IPS DF 6.9 (cell line): ENCODE results near the gene RPA3.

Experiments used
- DNase-seq: peaks from one replicate; pipeline ENCODE4 v3.0.0-alpha.2; 2013; ENCODE audit warnings: low read depth, low spot score
- H3K27ac ChIP-seq: one replicate; pipeline ENCODE4 v1.5.1; 2013; ENCODE audit warnings: low read length, control low read depth
- H3K27me3 ChIP-seq: 2 replicates; pipeline ENCODE4 v1.6.1; 2013; ENCODE audit warnings: mild to moderate bottlenecking, low read length; ENCODE audit not compliant: control insufficient read depth, insufficient read depth
- H3K36me3 ChIP-seq: 2 replicates; pipeline ENCODE4 v1.6.1; 2013; ENCODE audit warnings: low read length; ENCODE audit not compliant: control insufficient read depth, insufficient read depth
- H3K4me1 ChIP-seq: 2 replicates; pipeline ENCODE4 v1.6.1; 2013; ENCODE audit warnings: low read length; ENCODE audit not compliant: control insufficient read depth, insufficient read depth
- H3K4me3 ChIP-seq: 2 replicates; pipeline ENCODE4 v1.5.1; 2013; ENCODE audit warnings: mild to moderate bottlenecking, low read length
- H3K9me3 ChIP-seq: 2 replicates; pipeline ENCODE4 v1.6.1; 2013; ENCODE audit warnings: low read length, inconsistent platforms; ENCODE audit not compliant: control insufficient read depth, insufficient read depth
- WGBS: extraction: QIAGEN DNeasy Blood & Tissue Kit; methylation state at CpG from one replicate; pipeline ENCODE4 v1.1.7; 2013; ENCODE audit warnings: mixed read lengths, missing lambda C conversion rate; ENCODE audit not compliant: insufficient read length, insufficient coverage; 5-methylcytosine and 5-hydroxymethylcytosine counted together

Gene RPA3

GRCh38 chr7:7732621-7733281, 14.3 kb upstream of the RPA3 start:
- H3K4me3 ChIP-seq: no peak overlapping the region
- H3K36me3 ChIP-seq: no peaks in the 10 kb centered on the region
- no peaks in the 10 kb centered on the region for H3K27me3 ChIP-seq
- H3K9me3 ChIP-seq: no peaks in the 10 kb centered on the region
- no peak for DNase-seq
- H3K27ac ChIP-seq: no peak overlapping the region
- H3K4me1 ChIP-seq: no peaks in the 10 kb centered on the region
- no CpG with 5 or more reads among the region's 4 CpGs for WGBS

DNA sequence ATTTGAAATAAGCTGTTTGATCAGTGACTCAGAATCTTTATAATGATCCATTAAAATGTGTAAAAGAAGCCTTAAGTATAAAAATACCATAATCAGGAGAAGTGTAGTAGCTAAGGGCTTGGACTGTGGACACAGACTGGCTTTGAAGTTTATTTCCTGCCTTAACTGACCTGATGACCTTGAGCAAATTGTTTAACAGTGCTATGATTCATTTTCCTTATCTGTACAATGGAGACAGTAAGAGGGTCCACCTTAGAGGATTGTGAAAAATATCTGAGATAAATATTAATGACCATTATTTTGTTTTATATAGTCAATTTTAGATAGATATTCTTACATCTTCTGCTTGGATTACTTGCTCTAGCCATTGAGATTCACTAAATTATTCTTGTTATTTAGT, 13.3 kb upstream of the RPA3 start:
- Histone ChIP-seq H3K27me3 (no peaks in the 10 kb centered on the region), H3K27ac (no peak overlapping the region), H3K4me3 (no peak overlapping the region), H3K9me3 (no peaks in the 10 kb centered on the region), H3K4me1 (no peaks in the 10 kb centered on the region), H3K36me3 (no peaks in the 10 kb centered on the region)
- DNase-seq: no peak

DNA sequence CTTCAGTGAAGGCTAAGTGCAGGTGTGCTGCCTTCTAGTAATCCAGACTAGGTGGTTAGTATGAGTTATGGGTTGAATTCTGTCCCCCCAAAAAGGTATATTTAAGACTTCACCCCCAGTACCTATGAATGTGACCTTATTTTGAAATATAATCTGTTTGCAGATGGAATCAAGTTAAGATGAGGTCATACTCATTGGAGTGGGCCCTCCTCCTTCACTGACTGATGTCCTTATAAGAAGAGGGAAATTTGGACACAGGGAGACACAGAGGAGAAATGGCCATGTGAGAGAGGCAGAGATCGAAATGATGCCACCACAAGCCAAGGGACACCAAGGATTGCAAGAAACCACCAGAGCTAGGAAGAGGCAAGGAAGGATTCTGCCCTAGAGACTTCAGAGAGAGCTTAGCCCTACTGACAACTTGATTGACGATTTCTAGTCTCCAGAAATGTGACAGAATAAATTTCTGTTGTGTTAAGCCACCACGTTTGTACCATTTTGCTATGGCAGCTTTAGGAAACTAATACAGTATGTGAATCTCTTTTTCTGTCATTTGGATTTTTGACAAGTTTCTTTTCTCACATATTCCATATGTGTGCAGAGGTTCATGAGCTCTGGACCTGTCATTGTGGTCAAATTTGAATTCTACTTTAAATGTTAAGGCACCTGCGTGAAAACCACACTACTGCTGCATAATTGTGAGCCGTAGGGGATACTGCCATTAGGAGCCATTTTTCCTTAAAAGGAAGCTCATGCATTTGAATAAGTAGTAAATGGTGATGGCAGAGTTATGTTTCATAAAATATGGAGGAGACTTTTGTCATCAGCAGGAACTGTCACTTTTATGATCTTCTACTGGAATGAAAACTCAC, 2.6 kb upstream of the RPA3 start:
- no peaks in the 10 kb centered on the region for H3K27me3 ChIP-seq
- DNase-seq: no peak
- no CpG with 5 or more reads among the region's 5 CpGs for WGBS
- H3K4me1 ChIP-seq: no peaks in the 10 kb centered on the region
- no peak overlapping the region for H3K27ac ChIP-seq
- no peaks in the 10 kb centered on the region for H3K36me3 ChIP-seq
- no peaks in the 10 kb centered on the region for H3K9me3 ChIP-seq
- no peak overlapping the region for H3K4me3 ChIP-seq

DNA sequence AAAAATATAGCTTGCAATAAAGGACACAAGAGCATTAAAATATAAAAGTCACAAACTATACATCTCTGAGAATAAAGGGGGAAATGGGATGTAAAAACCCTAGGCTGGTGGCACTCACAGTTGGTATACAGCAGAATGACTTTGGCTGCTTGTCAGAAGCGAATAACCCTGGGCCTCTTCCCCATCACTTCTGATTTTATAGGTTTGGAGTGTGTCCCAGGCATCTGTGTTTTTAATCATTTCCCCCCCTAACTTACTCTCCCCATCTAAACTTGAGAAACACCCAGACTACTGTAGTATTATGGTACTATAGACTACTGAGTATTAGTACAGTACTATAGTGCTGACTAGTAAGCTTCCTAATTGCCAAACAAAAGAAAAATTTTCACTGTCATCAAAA, 1.8 kb upstream of the RPA3 start:
- DNase-seq: no peak
- no peaks in the 10 kb centered on the region for H3K36me3 ChIP-seq
- H3K4me3 ChIP-seq: no peak overlapping the region
- H3K27me3 ChIP-seq: no peaks in the 10 kb centered on the region
- WGBS: no CpG with 5 or more reads among the region's 1 CpG
- no peak overlapping the region for H3K27ac ChIP-seq
- H3K9me3 ChIP-seq: no peaks in the 10 kb centered on the region
- no peaks in the 10 kb centered on the region for H3K4me1 ChIP-seq

GRCh38 chr7:7719236-7719635, 829 bp upstream of the RPA3 start:
- no CpG with 5 or more reads among the region's 2 CpGs for WGBS
- DNase-seq: no peak
- H3K4me3 ChIP-seq: no peak overlapping the region
- no peaks in the 10 kb centered on the region for H3K9me3 ChIP-seq
- H3K27ac ChIP-seq: no peak overlapping the region
- H3K4me1 ChIP-seq: no peaks in the 10 kb centered on the region
- no peaks in the 10 kb centered on the region for H3K27me3 ChIP-seq
- no peaks in the 10 kb centered on the region for H3K36me3 ChIP-seq

DNA sequence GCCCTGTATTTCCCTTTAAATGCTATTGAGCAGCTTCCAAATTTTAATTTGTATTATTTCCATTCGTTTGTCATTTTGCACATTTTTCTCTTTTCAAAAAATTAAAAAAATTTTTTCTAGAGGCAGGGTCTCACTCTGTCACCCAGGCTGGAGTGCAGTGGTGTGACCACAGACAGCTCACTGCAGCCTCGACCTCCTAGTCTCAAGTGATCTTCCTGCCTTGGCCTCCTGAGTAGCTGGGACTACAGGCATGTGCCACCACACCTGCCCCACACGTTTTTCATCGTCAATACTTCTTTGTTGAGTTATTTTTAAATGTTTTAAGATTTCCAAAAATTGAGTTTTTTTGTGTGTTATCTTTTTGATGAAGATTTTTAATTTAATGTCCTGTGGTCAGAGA, 4.7 kb downstream of the RPA3 start:
- no CpG with 5 or more reads among the region's 4 CpGs for WGBS
- no peak for DNase-seq
- no peaks in the 10 kb centered on the region for H3K4me1 ChIP-seq
- H3K9me3 ChIP-seq: no peaks in the 10 kb centered on the region
- no peak overlapping the region for H3K27ac ChIP-seq
- no peaks in the 10 kb centered on the region for H3K27me3 ChIP-seq
- H3K4me3 ChIP-seq: no peak overlapping the region
- H3K36me3 ChIP-seq: no peaks in the 10 kb centered on the region

DNA sequence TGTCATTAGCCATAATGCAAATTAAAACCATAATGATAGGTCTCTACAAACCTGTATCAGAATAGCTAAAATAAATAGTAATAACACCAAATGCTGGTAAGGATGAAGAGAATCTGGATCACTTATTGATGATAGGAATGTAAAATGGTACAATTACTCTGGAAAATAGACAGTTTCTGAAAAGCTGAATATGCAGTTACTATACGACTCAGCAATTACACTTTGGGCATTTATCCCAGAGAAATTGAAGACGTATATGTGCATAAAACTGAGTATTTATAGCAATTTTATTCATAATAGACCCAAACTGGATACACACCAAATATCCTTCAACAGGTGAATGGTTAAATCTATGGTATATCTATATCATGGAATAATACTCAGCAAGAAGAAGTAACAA, 7.9 kb downstream of the RPA3 start:
- no peaks in the 10 kb centered on the region for H3K4me1 ChIP-seq
- no peak overlapping the region for H3K27ac ChIP-seq
- no peaks in the 10 kb centered on the region for H3K9me3 ChIP-seq
- no peaks in the 10 kb centered on the region for H3K27me3 ChIP-seq
- no peak for DNase-seq
- no peak overlapping the region for H3K4me3 ChIP-seq
- H3K36me3 ChIP-seq: no peaks in the 10 kb centered on the region
- no CpG with 5 or more reads among the region's 2 CpGs for WGBS

- Histone ChIP-seq H3K4me3 (no peak overlapping the region), H3K9me3 (no peaks in the 10 kb centered on the region), H3K36me3 (no peaks in the 10 kb centered on the region), H3K4me1 (no peaks in the 10 kb centered on the region), H3K27ac (no peak overlapping the region), H3K27me3 (no peaks in the 10 kb centered on the region)
- WGBS: no CpG with 5 or more reads among the region's 3 CpGs
- peak; percentile 31 for DNase-seq
These were observed 9.1 kb downstream of the RPA3 start for GRCh38 chr7:7709291-7709690.

- no peaks in the 10 kb centered on the region for H3K27me3 ChIP-seq
- WGBS: no CpG with 5 or more reads among the region's 4 CpGs
- no peaks in the 10 kb centered on the region for H3K9me3 ChIP-seq
- H3K4me1 ChIP-seq: no peaks in the 10 kb centered on the region
- peak; percentile 2 for DNase-seq
- H3K36me3 ChIP-seq: no peaks in the 10 kb centered on the region
- no peak overlapping the region for H3K27ac ChIP-seq
- no peak overlapping the region for H3K4me3 ChIP-seq
These were observed 10.6 kb downstream of the RPA3 start for GRCh38 chr7:7707806-7708205.

DNA sequence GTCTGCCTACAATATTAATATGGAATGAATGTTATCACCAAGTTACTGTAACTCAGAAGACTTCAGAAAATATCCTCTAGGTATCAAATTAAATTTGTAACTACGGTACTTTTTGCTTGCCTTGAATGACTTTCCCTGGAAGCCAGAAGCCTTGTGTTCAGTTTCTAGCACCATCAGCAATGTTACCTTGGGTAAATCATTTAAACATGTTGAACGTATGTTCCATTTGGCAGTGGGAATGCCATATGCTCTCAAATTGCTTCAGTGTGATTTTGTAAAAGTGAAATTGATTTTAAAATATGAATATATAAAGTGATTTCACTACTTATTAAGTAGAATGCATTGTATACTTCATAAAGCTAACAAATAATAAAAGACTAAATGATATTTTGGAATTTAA, 11.2 kb downstream of the RPA3 start:
- Histone ChIP-seq H3K36me3 (no peaks in the 10 kb centered on the region), H3K27me3 (no peaks in the 10 kb centered on the region), H3K27ac (no peak overlapping the region), H3K4me1 (no peaks in the 10 kb centered on the region), H3K9me3 (no peaks in the 10 kb centered on the region), H3K4me3 (no peak overlapping the region)
- no CpG with 5 or more reads among the region's 2 CpGs for WGBS
- DNase-seq: no peak
